OCI-LY7 (cell line): ENCODE measurements around the gene SLCO2A1.

Experiments used
- EZH2phosphoT487 ChIP-seq: fragments of 200-600 bp; sonication (generic); IDR thresholded peaks from 2 replicates; pipeline ENCODE4 v1.6.1; 2018; ENCODE audit warnings: low read depth, borderline replicate concordance, mild to moderate bottlenecking, mixed run types, antibody characterized with exemption, low read length, moderate library complexity, mixed read lengths
- TF ChIP-seq, protein P1 (sequence below): fragments of 200-600 bp; sonication (generic); conservative IDR thresholded peaks from 2 replicates; pipeline ENCODE4 v1.5.1; 2014; ENCODE audit warnings: mild to moderate bottlenecking, antibody characterized with exemption, low read length, moderate library complexity, mixed read lengths

GRCh38 chr3:133958071-133958805, 71.5 kb downstream of the SLCO2A1 start:
- TF ChIP-seq, protein P1, sequence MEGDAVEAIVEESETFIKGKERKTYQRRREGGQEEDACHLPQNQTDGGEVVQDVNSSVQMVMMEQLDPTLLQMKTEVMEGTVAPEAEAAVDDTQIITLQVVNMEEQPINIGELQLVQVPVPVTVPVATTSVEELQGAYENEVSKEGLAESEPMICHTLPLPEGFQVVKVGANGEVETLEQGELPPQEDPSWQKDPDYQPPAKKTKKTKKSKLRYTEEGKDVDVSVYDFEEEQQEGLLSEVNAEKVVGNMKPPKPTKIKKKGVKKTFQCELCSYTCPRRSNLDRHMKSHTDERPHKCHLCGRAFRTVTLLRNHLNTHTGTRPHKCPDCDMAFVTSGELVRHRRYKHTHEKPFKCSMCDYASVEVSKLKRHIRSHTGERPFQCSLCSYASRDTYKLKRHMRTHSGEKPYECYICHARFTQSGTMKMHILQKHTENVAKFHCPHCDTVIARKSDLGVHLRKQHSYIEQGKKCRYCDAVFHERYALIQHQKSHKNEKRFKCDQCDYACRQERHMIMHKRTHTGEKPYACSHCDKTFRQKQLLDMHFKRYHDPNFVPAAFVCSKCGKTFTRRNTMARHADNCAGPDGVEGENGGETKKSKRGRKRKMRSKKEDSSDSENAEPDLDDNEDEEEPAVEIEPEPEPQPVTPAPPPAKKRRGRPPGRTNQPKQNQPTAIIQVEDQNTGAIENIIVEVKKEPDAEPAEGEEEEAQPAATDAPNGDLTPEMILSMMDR: no peak
- TF ChIP-seq EZH2phosphoT487: no peak
